Memory B cell (primary cell): ENCODE results near the gene SOS1.
"Not testable (repeated sequence)": the region's sequence is repeated elsewhere in the genome, so short reads cannot be mapped to it uniquely, and the experiment has no call there.

Experiments used
- ATAC-seq: fragments of 150-1000 bp; cut with Tn5 transposase; 2 replicates; pipeline ENCODE4 v1.10.0; 2021; ENCODE audit warnings: low read depth, mild to moderate bottlenecking, moderate library complexity
- DNase-seq, 2 donors: peaks; one replicate each; pipeline ENCODE4 v3.0.0; 2022; ENCODE audit warnings: low spot score in 2 of 2
- H3K27ac Mint-ChIP-seq: one replicate; pipeline ENCODE4 v1.8.0; 2022; ENCODE audit warnings: mild to moderate bottlenecking, moderate library complexity, mixed read lengths
- H3K27me3 Mint-ChIP-seq: one replicate; pipeline ENCODE4 v1.8.0; 2022; ENCODE audit warnings: mixed read lengths
- H3K36me3 Mint-ChIP-seq: one replicate; pipeline ENCODE4 v1.8.0; 2022; ENCODE audit warnings: mild to moderate bottlenecking, mixed read lengths
- H3K4me1 Mint-ChIP-seq: one replicate; pipeline ENCODE4 v1.8.0; 2022; ENCODE audit warnings: mixed read lengths
- H3K4me3 Mint-ChIP-seq: one replicate; pipeline ENCODE4 v1.8.0; 2022; ENCODE audit warnings: mild to moderate bottlenecking, moderate library complexity, mixed read lengths
- H3K9me3 Mint-ChIP-seq: one replicate; pipeline ENCODE4 v1.8.0; 2022; ENCODE audit warnings: mixed read lengths

Gene SOS1

GRCh38 chr2:39120771-39121522 lies at the start of gene SOS1:
Gene SOS1, minus strand, starts transcription at chr2:39121051. Its CDS starts 629 bp downstream, at chr2:39120422.
- H3K9me3 Mint-ChIP-seq: no peaks in the 10 kb centered on the region
- peaks cover 7% of the 10 kb centered on the region for H3K36me3 Mint-ChIP-seq
- peaks cover 48% of the 10 kb centered on the region for H3K4me1 Mint-ChIP-seq
- DNase-seq: peak; percentile 81 to 82
- peak within 1 kb of the TSS; percentile 91 for H3K4me3 Mint-ChIP-seq
- peak within 1 kb of the TSS; percentile 95 for H3K27ac Mint-ChIP-seq
- ATAC-seq: peak; percentile 54
- no peaks in the 10 kb centered on the region for H3K27me3 Mint-ChIP-seq

- H3K4me1 Mint-ChIP-seq: no peaks in the 10 kb centered on the region
- no peak overlapping the region for H3K4me3 Mint-ChIP-seq
- H3K9me3 Mint-ChIP-seq: no peaks in the 10 kb centered on the region
- no peak overlapping the region for H3K27ac Mint-ChIP-seq
- DNase-seq: no peak
- no peak for ATAC-seq
- H3K36me3 Mint-ChIP-seq: no peaks in the 10 kb centered on the region
- H3K27me3 Mint-ChIP-seq: no peaks in the 10 kb centered on the region
Measured at GRCh38 chr2:39164089-39164488, 43.2 kb upstream of the SOS1 start.

- Mint-ChIP-seq H3K27me3 (no peaks in the 10 kb centered on the region), H3K36me3 (no peaks in the 10 kb centered on the region), H3K4me1 (no peaks in the 10 kb centered on the region), H3K27ac (no peak overlapping the region), H3K4me3 (no peak overlapping the region), H3K9me3 (no peaks in the 10 kb centered on the region)
- DNase-seq: no peak
- ATAC-seq: no peak
Measured at GRCh38 chr2:39160982-39161381, 40.1 kb upstream of the SOS1 start.

- no peak for ATAC-seq
- Mint-ChIP-seq H3K27ac (no peak overlapping the region), H3K4me1 (no peaks in the 10 kb centered on the region)
Measured at GRCh38 chr2:39159283-39159682, 38.4 kb upstream of the SOS1 start.

GRCh38 chr2:39158351-39158750 lies 37.5 kb upstream of the SOS1 start:
- no peaks in the 10 kb centered on the region for H3K4me1 Mint-ChIP-seq
- H3K9me3 Mint-ChIP-seq: no peaks in the 10 kb centered on the region
- ATAC-seq (no peak), DNase-seq (no peak)
- H3K27ac Mint-ChIP-seq: no peak overlapping the region
- no peak overlapping the region for H3K4me3 Mint-ChIP-seq
- H3K27me3 Mint-ChIP-seq: no peaks in the 10 kb centered on the region
- H3K36me3 Mint-ChIP-seq: no peaks in the 10 kb centered on the region

More at GRCh38 chr2:39159283-39159682, 38.4 kb upstream of the SOS1 start:
- H3K9me3 Mint-ChIP-seq: no peaks in the 10 kb centered on the region
- H3K4me3 Mint-ChIP-seq: no peak overlapping the region
- no peaks in the 10 kb centered on the region for H3K27me3 Mint-ChIP-seq
- no peak for DNase-seq
- H3K36me3 Mint-ChIP-seq: no peaks in the 10 kb centered on the region

- H3K4me1 Mint-ChIP-seq: no peaks in the 10 kb centered on the region
- DNase-seq (no peak), ATAC-seq (no peak)
- no peaks in the 10 kb centered on the region for H3K36me3 Mint-ChIP-seq
- no peak overlapping the region for H3K27ac Mint-ChIP-seq
- H3K4me3 Mint-ChIP-seq: no peak overlapping the region
- H3K27me3 Mint-ChIP-seq: no peaks in the 10 kb centered on the region
- no peaks in the 10 kb centered on the region for H3K9me3 Mint-ChIP-seq
Measured at GRCh38 chr2:39156846-39157245, 36.0 kb upstream of the SOS1 start.

- no peaks in the 10 kb centered on the region for H3K9me3 Mint-ChIP-seq
- no peak overlapping the region for H3K27ac Mint-ChIP-seq
- no peaks in the 10 kb centered on the region for H3K36me3 Mint-ChIP-seq
- no peaks in the 10 kb centered on the region for H3K27me3 Mint-ChIP-seq
- no peak for DNase-seq
- H3K4me3 Mint-ChIP-seq: no peak overlapping the region
- no peak for ATAC-seq
- H3K4me1 Mint-ChIP-seq: no peaks in the 10 kb centered on the region
Measured at GRCh38 chr2:39156107-39156506, 35.3 kb upstream of the SOS1 start.

- H3K9me3 Mint-ChIP-seq, H3K4me1 Mint-ChIP-seq, H3K27me3 Mint-ChIP-seq, H3K36me3 Mint-ChIP-seq, ATAC-seq, H3K27ac Mint-ChIP-seq, DNase-seq, H3K4me3 Mint-ChIP-seq: not testable (repeated sequence)
Measured at GRCh38 chr2:39155573-39155972, 34.7 kb upstream of the SOS1 start.

GRCh38 chr2:39154944-39155343 lies 34.1 kb upstream of the SOS1 start:
- Mint-ChIP-seq H3K27me3 (no peaks in the 10 kb centered on the region), H3K36me3 (no peaks in the 10 kb centered on the region), H3K27ac (no peak overlapping the region), H3K4me1 (peaks cover 2% of the 10 kb centered on the region), H3K9me3 (no peaks in the 10 kb centered on the region), H3K4me3 (no peak overlapping the region)
- DNase-seq: no peak
- no peak for ATAC-seq

GRCh38 chr2:39153312-39153711 lies 32.5 kb upstream of the SOS1 start:
- ATAC-seq (no peak), DNase-seq (no peak)
- no peak overlapping the region for H3K27ac Mint-ChIP-seq
- no peaks in the 10 kb centered on the region for H3K36me3 Mint-ChIP-seq
- no peaks in the 10 kb centered on the region for H3K9me3 Mint-ChIP-seq
- no peak overlapping the region for H3K4me3 Mint-ChIP-seq
- H3K27me3 Mint-ChIP-seq: no peaks in the 10 kb centered on the region
- peaks cover 2% of the 10 kb centered on the region for H3K4me1 Mint-ChIP-seq

GRCh38 chr2:39152504-39152903 lies 31.7 kb upstream of the SOS1 start:
- H3K4me3 Mint-ChIP-seq: no peak overlapping the region
- H3K27ac Mint-ChIP-seq: no peak overlapping the region
- no peaks in the 10 kb centered on the region for H3K36me3 Mint-ChIP-seq
- H3K4me1 Mint-ChIP-seq: peaks cover 2% of the 10 kb centered on the region
- DNase-seq (no peak), ATAC-seq (no peak)
- H3K9me3 Mint-ChIP-seq: no peaks in the 10 kb centered on the region
- no peaks in the 10 kb centered on the region for H3K27me3 Mint-ChIP-seq

- no peaks in the 10 kb centered on the region for H3K27me3 Mint-ChIP-seq
- H3K9me3 Mint-ChIP-seq: no peaks in the 10 kb centered on the region
- H3K4me3 Mint-ChIP-seq: no peak overlapping the region
- H3K36me3 Mint-ChIP-seq: no peaks in the 10 kb centered on the region
- no peak for ATAC-seq
- peaks cover 2% of the 10 kb centered on the region for H3K4me1 Mint-ChIP-seq
- H3K27ac Mint-ChIP-seq: no peak overlapping the region
- no peak for DNase-seq
Measured at GRCh38 chr2:39150890-39151497, 30.1 kb upstream of the SOS1 start.

- Mint-ChIP-seq H3K4me3 (no peak overlapping the region), H3K36me3 (no peaks in the 10 kb centered on the region), H3K27me3 (no peaks in the 10 kb centered on the region), H3K4me1 (peaks cover 2% of the 10 kb centered on the region), H3K27ac (no peak overlapping the region), H3K9me3 (no peaks in the 10 kb centered on the region)
- DNase-seq (no peak), ATAC-seq (no peak)
Measured at GRCh38 chr2:39150102-39150562, 29.3 kb upstream of the SOS1 start.

GRCh38 chr2:39146630-39147029 lies 25.8 kb upstream of the SOS1 start:
- no peak for DNase-seq

More at GRCh38 chr2:39146630-39147029, 25.8 kb upstream of the SOS1 start:
- no peaks in the 10 kb centered on the region for H3K9me3 Mint-ChIP-seq
- no peaks in the 10 kb centered on the region for H3K27me3 Mint-ChIP-seq
- no peak overlapping the region for H3K27ac Mint-ChIP-seq
- no peak for ATAC-seq
- H3K36me3 Mint-ChIP-seq: no peaks in the 10 kb centered on the region
- H3K4me1 Mint-ChIP-seq: peaks cover 16% of the 10 kb centered on the region
- H3K4me3 Mint-ChIP-seq: no peak overlapping the region
